GM18909 (cell line): ENCODE measurements around the gene PLXNA2.

ENCODE experiments used
- ATAC-seq: cut with Tn5 transposase; IDR thresholded peaks from one replicate; pipeline ENCODE4 v1.9.1; 2021; ENCODE audit warnings: mild to moderate bottlenecking; ENCODE audit not compliant: unreplicated experiment, poor library complexity

PLXNA2 gene

GRCh38 chr1:208107425-208108212 lies 136.6 kb downstream of the PLXNA2 start:
- no peak for ATAC-seq

GRCh38 chr1:208106218-208106617 lies 138.0 kb downstream of the PLXNA2 start:
- ATAC-seq = no peak

DNA sequence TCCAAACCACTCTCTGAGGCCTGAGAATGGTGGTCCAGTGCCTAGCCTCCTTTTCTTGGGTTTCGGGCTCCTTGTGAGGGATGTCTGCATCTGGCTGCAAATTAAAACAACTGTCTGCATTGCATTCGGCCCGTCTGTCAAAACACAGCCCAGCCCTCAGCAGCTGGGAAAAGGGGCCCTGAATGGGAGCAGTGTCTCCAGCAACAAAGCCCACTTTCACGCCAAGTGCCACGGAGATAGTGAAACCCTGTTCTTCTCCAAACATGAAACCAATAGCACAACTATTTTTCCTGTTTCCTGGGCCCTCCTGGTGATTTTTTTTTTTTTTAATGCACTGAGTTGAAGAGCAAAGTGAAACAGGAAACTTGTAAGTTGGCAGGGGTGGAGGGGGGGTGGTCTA lies 138.4 kb downstream of the PLXNA2 start:
- no peak for ATAC-seq

- ATAC-seq = no peak
Measured at GRCh38 chr1:208103597-208104513, 140.3 kb downstream of the PLXNA2 start.

- ATAC-seq = no peak
Measured at GRCh38 chr1:208101661-208102431, 142.3 kb downstream of the PLXNA2 start.

DNA sequence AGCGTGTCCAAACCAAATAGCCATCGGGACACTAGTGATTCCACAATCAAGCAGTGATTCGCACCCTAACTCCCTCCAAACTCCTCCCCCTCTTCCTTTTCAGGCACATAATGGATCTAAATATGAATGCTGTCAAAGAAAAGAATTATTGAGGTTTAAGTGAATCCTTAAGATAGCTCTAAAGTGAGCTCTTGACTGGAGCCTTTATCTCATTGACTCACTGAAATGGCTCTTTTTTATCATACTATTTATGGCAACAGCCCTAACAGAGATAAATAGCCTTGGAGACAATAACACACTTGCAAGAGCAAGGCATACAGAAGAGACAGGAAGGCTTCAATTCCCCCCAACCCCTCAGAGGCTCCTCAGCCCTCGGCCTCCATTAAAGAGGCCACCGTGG lies 143.3 kb downstream of the PLXNA2 start:
- ATAC-seq = no peak

DNA sequence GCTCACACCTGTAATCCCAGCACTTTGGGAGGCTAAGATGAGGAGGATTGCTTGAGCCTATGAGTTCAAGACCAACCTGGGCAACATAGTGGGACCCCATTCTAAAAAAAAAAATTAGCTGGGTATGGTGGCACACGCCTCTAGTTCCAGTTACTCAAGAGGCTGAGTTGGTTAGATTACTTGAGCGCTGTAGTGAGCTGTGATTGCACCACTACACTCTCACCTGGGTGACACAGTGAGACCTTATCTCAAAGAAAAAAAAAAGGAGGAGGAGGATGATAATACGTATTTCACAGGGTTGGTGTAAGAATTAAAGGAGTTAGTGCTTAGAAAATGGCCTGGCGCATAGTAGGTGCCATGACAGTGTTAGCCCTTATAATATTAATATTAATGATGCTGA lies 144.1 kb downstream of the PLXNA2 start:
- ATAC-seq = no peak

- no peak for ATAC-seq
Measured at GRCh38 chr1:208098773-208099172, 145.4 kb downstream of the PLXNA2 start.

GRCh38 chr1:208093754-208094719 lies 150.1 kb downstream of the PLXNA2 start:
- ATAC-seq = no peak

DNA sequence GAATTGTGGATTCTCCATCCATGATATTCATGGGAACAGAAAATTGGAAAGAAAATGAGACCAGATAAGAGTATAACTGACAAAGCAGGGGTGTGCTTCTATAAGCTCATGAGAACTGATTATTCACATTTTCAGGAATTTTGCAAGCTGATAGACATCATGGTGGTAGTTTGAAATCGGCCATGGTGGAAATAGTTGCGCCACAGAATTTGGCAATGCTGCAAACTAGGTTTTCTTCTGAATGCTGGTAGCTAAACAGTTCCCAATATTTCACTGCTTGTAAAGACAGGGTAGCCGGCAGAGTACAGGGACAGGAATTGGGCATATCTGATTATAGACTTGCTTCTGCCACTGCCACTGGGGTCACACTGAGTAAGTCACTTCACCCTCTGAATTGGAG lies 151.1 kb downstream of the PLXNA2 start:
- no peak for ATAC-seq

GRCh38 chr1:208090388-208091301 lies 153.5 kb downstream of the PLXNA2 start:
- ATAC-seq = no peak

GRCh38 chr1:208089761-208090370 lies 154.3 kb downstream of the PLXNA2 start:
- no peak for ATAC-seq

- ATAC-seq = no peak
Measured at GRCh38 chr1:208089149-208089548, 155.0 kb downstream of the PLXNA2 start.

DNA sequence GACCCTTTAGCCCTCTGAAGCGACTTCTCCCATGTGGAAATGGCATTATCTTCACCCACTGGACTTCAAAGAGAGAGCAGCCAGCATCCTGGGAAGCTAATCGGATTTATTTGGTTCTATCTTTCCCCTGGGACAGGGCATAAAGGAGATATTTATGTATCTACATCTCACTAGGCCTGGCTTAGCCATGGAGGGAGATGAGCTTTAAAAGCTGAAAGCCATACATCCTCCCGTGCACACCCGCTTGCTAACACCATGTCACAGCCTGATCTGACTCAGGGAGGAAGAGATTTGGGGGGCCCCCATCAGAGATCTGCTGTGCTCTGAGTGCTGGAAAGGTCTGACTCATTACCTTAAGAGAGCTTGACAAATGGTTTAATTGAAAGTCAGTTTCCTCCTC lies 155.9 kb downstream of the PLXNA2 start:
- no peak for ATAC-seq

- no peak for ATAC-seq
Measured at GRCh38 chr1:208085655-208086515, 158.3 kb downstream of the PLXNA2 start.

DNA sequence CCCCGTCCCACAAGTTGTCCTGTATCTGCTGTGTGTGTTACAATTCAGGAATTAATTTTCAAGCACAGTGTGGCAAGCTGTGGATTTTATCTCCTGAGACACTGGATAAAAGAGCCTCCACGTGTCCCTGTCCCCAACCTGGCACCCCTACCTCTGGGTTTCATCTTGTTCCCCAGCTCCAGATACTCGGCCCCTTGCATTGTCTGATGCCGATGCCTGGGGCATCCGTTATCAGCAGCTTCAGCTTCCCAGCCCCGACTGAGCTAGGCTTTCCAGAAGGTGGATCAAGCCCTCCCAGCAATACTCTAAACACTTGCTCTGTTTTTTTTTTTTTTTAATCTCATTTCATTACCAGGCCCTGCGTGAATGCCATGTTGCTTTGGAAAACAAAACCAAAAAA lies 159.4 kb downstream of the PLXNA2 start:
- ATAC-seq = no peak

- ATAC-seq = no peak
Measured at GRCh38 chr1:208084220-208084619, 160.0 kb downstream of the PLXNA2 start.
